Natural killer cell (primary cell): Measurements from ENCODE around the gene ROR1. TPM values are rescaled to one million over a fixed set of nuclear protein-coding genes. Genes with fewer than 3 reads are reported as not detected.
"Not testable (repeated sequence)": the region's sequence is repeated elsewhere in the genome, so short reads cannot be mapped to it uniquely, and the experiment has no call there.

ENCODE experiments used
- ATAC-seq, 3 donors: fragments of 150-1000 bp in 2 of 3; fragments of 200-7000 bp in 1 of 3; cut with Tn5 transposase; 1 replicate in 1 of 3; 2 replicates in 2 of 3; pipeline ENCODE4 v1.10.0; 2021; ENCODE audit warnings: mild to moderate bottlenecking in 2 of 3, moderate library complexity in 2 of 3
- DNase-seq, 2 donors: peaks; one replicate each; pipeline versions ENCODE4 v3.0.0 to v3.0.0-alpha.2; 2013 to 2021; ENCODE audit warnings: mixed read lengths in 1 of 2
- H3K27ac ChIP-seq: one replicate; pipeline ENCODE4 v1.5.1; 2013; ENCODE audit warnings: mild to moderate bottlenecking, low read length
- H3K27me3 ChIP-seq: one replicate; pipeline ENCODE4 v1.6.1; 2013; ENCODE audit warnings: low read length; ENCODE audit not compliant: control insufficient read depth, insufficient read depth
- H3K36me3 ChIP-seq: one replicate; pipeline ENCODE4 v1.6.1; 2013; ENCODE audit warnings: low read length; ENCODE audit not compliant: control insufficient read depth, insufficient read depth
- H3K4me1 ChIP-seq: one replicate; pipeline ENCODE4 v1.6.1; 2013; ENCODE audit warnings: low read length; ENCODE audit not compliant: control insufficient read depth, insufficient read depth
- H3K4me3 ChIP-seq: one replicate; pipeline ENCODE4 v1.5.1; 2013; ENCODE audit warnings: low read length
- H3K9me3 ChIP-seq: one replicate; pipeline ENCODE4 v1.6.1; 2013; ENCODE audit warnings: low read length; ENCODE audit not compliant: control insufficient read depth, insufficient read depth
- H3K27ac Mint-ChIP-seq, 2 donors: one replicate each; pipeline ENCODE4 v1.8.0; 2022; ENCODE audit warnings: mild to moderate bottlenecking in 2 of 2, mixed read lengths in 2 of 2, moderate library complexity in 1 of 2
- H3K27me3 Mint-ChIP-seq, 2 donors: one replicate each; pipeline ENCODE4 v1.8.0; 2022; ENCODE audit warnings: low read depth in 2 of 2, mixed read lengths in 2 of 2
- H3K36me3 Mint-ChIP-seq: one replicate; pipeline ENCODE4 v1.8.0; 2022; ENCODE audit warnings: mixed read lengths
- H3K4me1 Mint-ChIP-seq, 2 donors: one replicate each; pipeline ENCODE4 v1.8.0; 2022; ENCODE audit warnings: mixed read lengths in 2 of 2
- H3K4me3 Mint-ChIP-seq: one replicate; pipeline ENCODE4 v1.8.0; 2022; ENCODE audit warnings: mild to moderate bottlenecking, moderate library complexity, mixed read lengths
- H3K9me3 Mint-ChIP-seq, 2 donors: one replicate each; pipeline ENCODE4 v1.8.0; 2022; ENCODE audit warnings: mixed read lengths in 2 of 2
- CTCF ChIP-seq: fragments of 200-600 bp; IDR thresholded peaks from one replicate; pipeline ENCODE4 v1.8.0; 2022; ENCODE audit warnings: antibody characterized with exemption
- WGBS: methylation state at CpG from one replicate; pipeline ENCODE4 v1.1.7; 2013; ENCODE audit warnings: missing lambda C conversion rate; ENCODE audit not compliant: insufficient coverage; 5-methylcytosine and 5-hydroxymethylcytosine counted together
- intact Hi-C: fragments of 100-400 bp; cut with micrococcal nuclease; formaldehyde crosslinking; loops from one replicate; pipeline ENCODE4 v1.14.2; 2022
- total RNA-seq, 4 donors: library from RNA; stranded (reverse); fragments of 120-200 nt in 1 of 4; gene quantifications; one replicate each; pipeline versions ENCODE4 v1.2.3 to v1.2.4, GENCODE V29; 2013 to 2022

ROR1 gene
- total RNA-seq, 3 donors from 2014 or later (not counting 1 experiment from before 2014, with no cell fraction given), result 0.05 to 0.35 (median 0.27) TPM

GRCh38 chr1:63813829-63814277 is 40.0 kb downstream of the ROR1 start:
- DNase-seq (no peak), ATAC-seq (no peak)
- no peaks in the 10 kb centered on the region for H3K36me3 ChIP-seq
- no peaks in the 10 kb centered on the region for H3K4me1 ChIP-seq
- no peaks in the 10 kb centered on the region for H3K4me1 Mint-ChIP-seq
- H3K4me3 Mint-ChIP-seq, result no peak overlapping the region
- no peaks in the 10 kb centered on the region for H3K36me3 Mint-ChIP-seq
- H3K27me3 Mint-ChIP-seq, result peaks cover 13 to 38% of the 10 kb centered on the region in 2 donors
- intact Hi-C loops, result no loop called here
- H3K4me3 ChIP-seq, result no peak overlapping the region
- no peak for TF ChIP-seq CTCF
- no peak overlapping the region for H3K27ac ChIP-seq
- no peak overlapping the region for H3K27ac Mint-ChIP-seq
- 84% methylated on average over 3 of the region's 3 CpGs for WGBS
- H3K27me3 ChIP-seq, result no peaks in the 10 kb centered on the region
- H3K9me3 ChIP-seq, result no peaks in the 10 kb centered on the region
- H3K9me3 Mint-ChIP-seq, result no peaks in the 10 kb centered on the region

- H3K4me3 Mint-ChIP-seq, H3K4me1 ChIP-seq, H3K9me3 ChIP-seq, H3K27ac Mint-ChIP-seq, H3K27ac ChIP-seq, H3K36me3 ChIP-seq, H3K4me1 Mint-ChIP-seq, H3K27me3 ChIP-seq, DNase-seq, intact Hi-C loops, H3K9me3 Mint-ChIP-seq, ATAC-seq, H3K4me3 ChIP-seq, H3K36me3 Mint-ChIP-seq: not testable (repeated sequence)
- H3K27me3 Mint-ChIP-seq, result peaks cover 18 to 27% of the 10 kb centered on the region in 2 donors
- WGBS, result 85% methylated on average over 4 of the region's 5 CpGs
Measured at GRCh38 chr1:63816217-63816815, 42.5 kb downstream of the ROR1 start.

- H3K4me3 ChIP-seq, result no peak overlapping the region
- no peaks in the 10 kb centered on the region for H3K36me3 ChIP-seq
- DNase-seq (no peak), ATAC-seq (no peak)
- H3K9me3 ChIP-seq, result no peaks in the 10 kb centered on the region
- H3K27ac ChIP-seq, result no peak overlapping the region
- WGBS, result 40% methylated on average over 5 of the region's 5 CpGs
- no peak overlapping the region for H3K27ac Mint-ChIP-seq
- H3K4me3 Mint-ChIP-seq, result no peak overlapping the region
- intact Hi-C loops, result no loop called here
- H3K4me1 ChIP-seq, result no peaks in the 10 kb centered on the region
- H3K27me3 ChIP-seq, result no peaks in the 10 kb centered on the region
- H3K36me3 Mint-ChIP-seq, result no peaks in the 10 kb centered on the region
- H3K27me3 Mint-ChIP-seq, result peaks cover 18 to 31% of the 10 kb centered on the region in 2 donors
- H3K9me3 Mint-ChIP-seq, result no peaks in the 10 kb centered on the region
- no peak for TF ChIP-seq CTCF
- no peaks in the 10 kb centered on the region for H3K4me1 Mint-ChIP-seq
Measured at GRCh38 chr1:63817152-63817667, 43.4 kb downstream of the ROR1 start.

- intact Hi-C loops, result no loop called here
- DNase-seq, result no peak
Measured at GRCh38 chr1:63817700-63818099, 43.9 kb downstream of the ROR1 start.

More at GRCh38 chr1:63817700-63818099, 43.9 kb downstream of the ROR1 start:
- H3K27me3 Mint-ChIP-seq, result peaks cover 18 to 32% of the 10 kb centered on the region in 2 donors
- no peak for ATAC-seq
- Histone ChIP-seq H3K9me3 (no peaks in the 10 kb centered on the region), H3K4me3 (no peak overlapping the region), H3K27ac (no peak overlapping the region), H3K36me3 (no peaks in the 10 kb centered on the region), H3K27me3 (no peaks in the 10 kb centered on the region), H3K4me1 (no peaks in the 10 kb centered on the region)
- no peak overlapping the region for H3K27ac Mint-ChIP-seq
- no peaks in the 10 kb centered on the region for H3K36me3 Mint-ChIP-seq
- 86% methylated on average over 5 of the region's 6 CpGs for WGBS
- no peaks in the 10 kb centered on the region for H3K9me3 Mint-ChIP-seq
- TF ChIP-seq CTCF, result no peak
- no peak overlapping the region for H3K4me3 Mint-ChIP-seq
- no peaks in the 10 kb centered on the region for H3K4me1 Mint-ChIP-seq
